IMR-90 (cell line): Measurements from ENCODE around the gene TIFAB. TPM values are rescaled to one million over a fixed set of nuclear protein-coding genes. Genes with fewer than 3 reads are reported as not detected.

ENCODE experiments used
- RCOR1 ChIP-seq: IDR thresholded peaks from 2 replicates; pipeline ENCODE4 v1.6.1; 2012; ENCODE audit warnings: mild to moderate bottlenecking, low read length, improper control_type of control experiment; ENCODE audit not compliant: insufficient replicate concordance
- USF2 ChIP-seq: fragments of 150-350 bp; IDR thresholded peaks from 2 replicates; pipeline ENCODE4 v1.6.1; 2017; ENCODE audit warnings: mild to moderate bottlenecking, antibody characterized with exemption, low read length, low read depth
- polyA plus RNA-seq, 3 experiments: library from polyadenylated mRNA; depleted of rRNA; stranded (reverse); fragments of >200 nt; gene quantifications; 2 replicates each; pipeline ENCODE4 v1.2.3, GENCODE V29; 2012; ENCODE audit warnings: low replicate concordance in 1 of 3
- total RNA-seq: library from RNA; depleted of rRNA; stranded (reverse); fragments of >200 nt; gene quantifications from 2 replicates; pipeline ENCODE4 v1.2.3, GENCODE V29; 2012

The TIFAB gene
- total and polyA plus RNA-seq, 2 of the 4 experiments (the other 2 are of a cell fraction) = not detected

DNA sequence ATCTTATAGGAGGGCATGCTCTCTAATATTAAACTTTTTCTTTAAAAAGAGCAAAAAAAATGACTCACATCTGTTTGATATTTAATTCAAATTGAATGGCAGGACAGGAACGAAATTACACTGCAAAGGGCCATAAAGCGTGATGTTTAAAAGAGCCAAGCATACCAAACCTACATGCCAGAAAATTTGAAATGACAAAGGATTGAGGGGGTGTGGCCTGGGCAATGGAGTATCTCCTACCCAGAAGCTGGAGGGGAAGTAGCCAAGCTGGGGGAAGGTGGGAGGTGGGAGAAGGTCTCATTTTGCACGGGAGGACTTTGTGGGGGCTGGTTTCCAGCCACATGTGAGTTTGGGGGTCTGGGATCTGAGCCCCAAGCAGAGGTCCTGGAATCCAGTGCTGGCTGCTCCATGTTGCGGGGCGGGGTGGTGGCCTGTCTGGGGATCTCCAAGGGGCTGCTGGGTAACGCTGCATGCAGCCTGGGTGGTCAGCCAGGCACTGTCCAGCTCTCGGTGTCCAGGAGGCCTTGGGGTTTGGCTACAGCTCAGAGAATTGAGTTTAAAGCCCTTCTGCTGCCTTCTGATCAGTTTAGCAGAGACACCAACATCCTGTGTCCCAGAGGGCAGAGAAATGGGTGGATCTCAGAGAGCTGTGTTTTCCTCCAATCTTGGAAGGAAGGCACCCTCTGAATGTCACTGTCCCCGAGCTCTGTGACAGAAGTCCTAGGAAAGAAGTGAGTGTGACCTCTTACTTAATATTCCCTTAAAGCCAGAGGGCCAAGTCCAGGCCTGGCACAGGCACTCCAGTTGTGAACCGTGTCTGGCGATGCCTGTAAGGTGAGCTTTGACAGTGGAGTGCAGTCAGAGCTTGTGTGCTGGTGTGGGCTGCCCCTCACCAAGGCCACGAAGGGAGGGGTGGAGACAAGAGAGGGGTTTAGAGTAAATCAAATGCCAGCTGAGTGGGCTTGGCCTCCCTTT, 12.6 kb downstream of the TIFAB start (continued):
- TF ChIP-seq USF2 (no peak), RCOR1 (no peak)
